Astrocyte (in vitro differentiated cells and primary cell): Measurements from ENCODE around the gene PRKAG2. TPM values are rescaled to one million over a fixed set of nuclear protein-coding genes. Genes with fewer than 3 reads are reported as not detected.
A peak's percentile ranks its signal among the peaks of the same experiment; 100 is the strongest.

ENCODE experiments used
- DNase-seq: peaks from one replicate; pipeline ENCODE4 v3.0.0-alpha.2; 2010; ENCODE audit warnings: low read depth
- FAIRE-seq: peaks from 2 replicates; lab custom pipeline; 2011; peaks lifted over from hg19 to GRCh38; lab: Jason Lieb, UNC
- H2AFZ ChIP-seq: 2 replicates; pipeline ENCODE4 v1.6.0; 2012; ENCODE audit warnings: low read depth, low read length, inconsistent platforms
- H3K27ac ChIP-seq: 2 replicates; pipeline ENCODE4 v1.5.1; 2011; ENCODE audit warnings: low read depth, low read length, inconsistent platforms
- H3K27me3 ChIP-seq: 2 replicates; pipeline ENCODE4 v1.6.0; 2011; ENCODE audit warnings: low read length, inconsistent platforms; ENCODE audit not compliant: insufficient read depth
- H3K36me3 ChIP-seq: 2 replicates; pipeline ENCODE4 v1.5.1; 2011; ENCODE audit warnings: low read length, inconsistent platforms; ENCODE audit not compliant: insufficient read depth
- H3K4me1 ChIP-seq: 2 replicates; pipeline ENCODE4 v1.5.1; 2011; ENCODE audit warnings: low read length, inconsistent platforms; ENCODE audit not compliant: insufficient read depth
- H3K4me2 ChIP-seq: 2 replicates; pipeline ENCODE4 v1.6.0; 2012; ENCODE audit warnings: low read length, inconsistent platforms
- H3K4me3 ChIP-seq: 2 replicates; pipeline ENCODE4 v1.5.1; 2011; ENCODE audit warnings: low read depth, mild to moderate bottlenecking, low read length, inconsistent platforms; ENCODE audit not compliant: insufficient read depth
- H3K79me2 ChIP-seq: 2 replicates; pipeline ENCODE4 v1.6.0; 2012; ENCODE audit warnings: mild to moderate bottlenecking, low read length, inconsistent platforms; ENCODE audit not compliant: insufficient read depth
- H3K9ac ChIP-seq: 2 replicates; pipeline ENCODE4 v1.6.0; 2012; ENCODE audit warnings: mild to moderate bottlenecking, low read length, inconsistent platforms
- H3K9me3 ChIP-seq: 2 replicates; pipeline ENCODE4 v1.5.1; 2012; ENCODE audit warnings: low read depth, mild to moderate bottlenecking, low read length, inconsistent platforms; ENCODE audit not compliant: insufficient read depth
- H4K20me1 ChIP-seq: 2 replicates; pipeline ENCODE4 v1.6.0; 2012; ENCODE audit warnings: low read length, inconsistent platforms; ENCODE audit not compliant: insufficient read depth
- H3K27ac Mint-ChIP-seq: one replicate; pipeline ENCODE4 v1.8.0; 2021; ENCODE audit warnings: mild to moderate bottlenecking, mixed read lengths; ENCODE audit not compliant: unreplicated experiment
- H3K27me3 Mint-ChIP-seq: one replicate; pipeline ENCODE4 v1.8.0; 2021; ENCODE audit warnings: low read depth, mixed read lengths; ENCODE audit not compliant: unreplicated experiment
- H3K36me3 Mint-ChIP-seq: one replicate; pipeline ENCODE4 v1.8.0; 2021; ENCODE audit warnings: low read depth, mixed read lengths; ENCODE audit not compliant: unreplicated experiment
- H3K4me1 Mint-ChIP-seq: one replicate; pipeline ENCODE4 v1.8.0; 2021; ENCODE audit warnings: low read depth, mixed read lengths; ENCODE audit not compliant: unreplicated experiment
- H3K4me3 Mint-ChIP-seq: one replicate; pipeline ENCODE4 v1.8.0; 2021; ENCODE audit warnings: mild to moderate bottlenecking, moderate library complexity, mixed read lengths; ENCODE audit not compliant: unreplicated experiment
- H3K9me3 Mint-ChIP-seq: one replicate; pipeline ENCODE4 v1.8.0; 2021; ENCODE audit warnings: mild to moderate bottlenecking, mixed read lengths; ENCODE audit not compliant: unreplicated experiment
- CTCF ChIP-seq: IDR thresholded peaks from 2 replicates; pipeline ENCODE4 v1.5.1; 2011; ENCODE audit warnings: low read depth, mild to moderate bottlenecking, inconsistent platforms, low read length, moderate library complexity; ENCODE audit not compliant: insufficient read depth
- EZH2 ChIP-seq: IDR thresholded peaks from 2 replicates; pipeline ENCODE4 v1.6.1; 2012; ENCODE audit warnings: mild to moderate bottlenecking, low read length, inconsistent platforms; ENCODE audit not compliant: insufficient read depth
- total RNA-seq: library from RNA; stranded (reverse); gene quantifications from 2 replicates; pipeline ENCODE4 v1.2.1, GENCODE V29; 2021

Gene PRKAG2
- total RNA-seq, 1 donor from 2014 or later, result 40.7 TPM

DNA sequence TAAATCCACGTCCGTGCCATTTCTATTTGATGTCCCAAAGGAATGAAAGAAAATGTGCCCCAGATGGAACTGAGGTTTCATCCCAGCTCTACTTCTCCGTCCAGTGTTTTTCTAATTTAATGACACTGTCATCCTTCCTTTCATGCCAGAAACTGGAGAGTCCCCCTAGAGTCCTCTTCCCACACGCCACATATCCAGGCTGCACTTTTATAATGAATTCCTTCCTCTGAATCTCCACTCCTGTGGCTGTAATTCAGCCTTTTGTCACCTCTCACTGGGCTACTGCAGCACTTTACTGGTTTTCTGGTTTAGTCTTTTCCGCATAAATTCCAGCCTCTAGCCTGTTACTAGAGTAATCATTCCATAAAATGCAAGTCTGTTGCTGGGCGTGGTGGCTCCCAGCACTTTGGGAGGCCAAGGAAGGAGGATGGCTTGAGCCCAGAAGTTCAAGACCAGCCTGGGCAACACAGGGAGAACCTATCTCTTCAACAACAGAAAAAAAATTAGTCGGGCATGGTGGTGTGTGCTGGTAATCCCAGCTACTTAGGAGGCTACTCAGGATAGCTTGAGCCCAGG is 214.6 kb downstream of the PRKAG2 start:
- no peak overlapping the region for H3K9ac ChIP-seq
- H3K4me3 ChIP-seq, result no peak overlapping the region
- TF ChIP-seq EZH2 (no peak), CTCF (no peak)
- peaks cover 4% of the 10 kb centered on the region for H3K9me3 ChIP-seq
- no peak overlapping the region for H3K4me2 ChIP-seq
- Mint-ChIP-seq H3K36me3 (no peaks in the 10 kb centered on the region), H3K4me3 (no peak overlapping the region), H3K4me1 (peaks cover 27% of the 10 kb centered on the region), H3K9me3 (peaks cover 3% of the 10 kb centered on the region), H3K27ac (no peak overlapping the region), H3K27me3 (no peaks in the 10 kb centered on the region)
- no peaks in the 10 kb centered on the region for H3K27me3 ChIP-seq
- no peak overlapping the region for H3K27ac ChIP-seq
- DNase-seq (no peak), FAIRE-seq (no peak)
- no peaks in the 10 kb centered on the region for H3K36me3 ChIP-seq
- H3K4me1 ChIP-seq, result peaks cover 20% of the 10 kb centered on the region
- no peaks in the 10 kb centered on the region for H4K20me1 ChIP-seq
- no peak overlapping the region for H2AFZ ChIP-seq
- no peaks in the 10 kb centered on the region for H3K79me2 ChIP-seq

DNA sequence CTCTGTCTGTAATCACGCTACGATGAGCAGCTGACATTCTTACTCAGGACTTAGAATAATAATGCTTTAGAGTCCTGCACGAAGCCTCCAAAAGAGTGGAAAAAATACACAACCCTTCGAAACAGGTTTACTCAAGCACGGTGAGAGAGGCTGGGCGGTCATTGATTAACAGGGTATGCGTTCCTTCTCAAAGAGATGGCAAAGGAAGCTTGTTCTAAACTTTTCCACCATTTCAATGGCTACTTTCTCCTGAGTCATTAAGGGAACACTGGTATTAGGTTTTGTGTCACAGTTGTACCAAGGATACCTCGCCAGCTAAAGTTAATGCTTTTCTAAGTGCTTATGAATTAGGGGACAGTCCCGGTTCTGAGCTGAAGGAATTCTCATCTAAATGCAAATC is 215.3 kb downstream of the PRKAG2 start:
- H3K27ac ChIP-seq, result no peak overlapping the region
- Mint-ChIP-seq H3K36me3 (no peaks in the 10 kb centered on the region), H3K4me3 (no peak overlapping the region), H3K27me3 (no peaks in the 10 kb centered on the region), H3K9me3 (no peaks in the 10 kb centered on the region), H3K4me1 (peaks cover 27% of the 10 kb centered on the region), H3K27ac (no peak overlapping the region)
- DNase-seq, result no peak
- peaks cover 20% of the 10 kb centered on the region for H3K4me1 ChIP-seq
- H3K27me3 ChIP-seq, result no peaks in the 10 kb centered on the region
- no peak for FAIRE-seq
- no peak overlapping the region for H3K4me2 ChIP-seq
- H3K9ac ChIP-seq, result no peak overlapping the region
- H4K20me1 ChIP-seq, result no peaks in the 10 kb centered on the region
- H2AFZ ChIP-seq, result no peak overlapping the region
- no peak overlapping the region for H3K4me3 ChIP-seq
- H3K79me2 ChIP-seq, result no peaks in the 10 kb centered on the region
- H3K9me3 ChIP-seq, result peaks cover 4% of the 10 kb centered on the region
- TF ChIP-seq CTCF (no peak), EZH2 (no peak)
- H3K36me3 ChIP-seq, result no peaks in the 10 kb centered on the region

DNA sequence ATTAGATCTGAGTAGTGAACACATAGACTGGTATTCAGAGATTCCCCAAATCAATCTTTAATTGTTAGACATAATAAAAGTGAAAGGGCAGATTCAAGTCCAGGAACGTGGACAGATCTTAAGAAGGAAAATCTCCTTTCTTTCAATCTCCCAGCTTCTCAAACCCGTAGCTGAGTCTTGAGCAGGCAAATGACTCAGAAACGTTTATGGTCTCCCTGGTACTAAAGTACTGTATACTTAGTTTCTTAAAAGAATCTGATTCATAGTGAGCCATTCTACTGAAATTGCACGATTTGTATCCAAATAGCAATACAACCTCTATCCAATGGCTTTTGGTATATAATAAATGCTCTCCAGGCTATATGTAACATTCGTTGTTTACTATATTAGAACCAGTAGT is 216.8 kb downstream of the PRKAG2 start:
- Mint-ChIP-seq H3K4me3 (no peak overlapping the region), H3K27me3 (no peaks in the 10 kb centered on the region), H3K9me3 (no peaks in the 10 kb centered on the region), H3K4me1 (peaks cover 21% of the 10 kb centered on the region), H3K36me3 (no peaks in the 10 kb centered on the region), H3K27ac (peak overlapping the region; percentile 58)
- H2AFZ ChIP-seq, result no peak overlapping the region
- no peaks in the 10 kb centered on the region for H4K20me1 ChIP-seq
- DNase-seq (peak; percentile 34), FAIRE-seq (no peak)
- TF ChIP-seq EZH2 (no peak), CTCF (no peak)
- no peaks in the 10 kb centered on the region for H3K27me3 ChIP-seq
- no peaks in the 10 kb centered on the region for H3K9me3 ChIP-seq
- H3K4me3 ChIP-seq, result no peak overlapping the region
- H3K4me1 ChIP-seq, result peaks cover 12% of the 10 kb centered on the region
- peak overlapping the region; percentile 30 for H3K27ac ChIP-seq
- H3K4me2 ChIP-seq, result peak overlapping the region; percentile 32
- no peaks in the 10 kb centered on the region for H3K79me2 ChIP-seq
- H3K36me3 ChIP-seq, result no peaks in the 10 kb centered on the region
- H3K9ac ChIP-seq, result peak overlapping the region; percentile 12
